Measurements from ENCODE around the gene MARS1.

The MARS1 gene

GRCh38 chr12:57518176-57518919 is 30.5 kb downstream of the MARS1 start:
- DNase-seq (ENCODE audit: low spot score) = no peak

DNA sequence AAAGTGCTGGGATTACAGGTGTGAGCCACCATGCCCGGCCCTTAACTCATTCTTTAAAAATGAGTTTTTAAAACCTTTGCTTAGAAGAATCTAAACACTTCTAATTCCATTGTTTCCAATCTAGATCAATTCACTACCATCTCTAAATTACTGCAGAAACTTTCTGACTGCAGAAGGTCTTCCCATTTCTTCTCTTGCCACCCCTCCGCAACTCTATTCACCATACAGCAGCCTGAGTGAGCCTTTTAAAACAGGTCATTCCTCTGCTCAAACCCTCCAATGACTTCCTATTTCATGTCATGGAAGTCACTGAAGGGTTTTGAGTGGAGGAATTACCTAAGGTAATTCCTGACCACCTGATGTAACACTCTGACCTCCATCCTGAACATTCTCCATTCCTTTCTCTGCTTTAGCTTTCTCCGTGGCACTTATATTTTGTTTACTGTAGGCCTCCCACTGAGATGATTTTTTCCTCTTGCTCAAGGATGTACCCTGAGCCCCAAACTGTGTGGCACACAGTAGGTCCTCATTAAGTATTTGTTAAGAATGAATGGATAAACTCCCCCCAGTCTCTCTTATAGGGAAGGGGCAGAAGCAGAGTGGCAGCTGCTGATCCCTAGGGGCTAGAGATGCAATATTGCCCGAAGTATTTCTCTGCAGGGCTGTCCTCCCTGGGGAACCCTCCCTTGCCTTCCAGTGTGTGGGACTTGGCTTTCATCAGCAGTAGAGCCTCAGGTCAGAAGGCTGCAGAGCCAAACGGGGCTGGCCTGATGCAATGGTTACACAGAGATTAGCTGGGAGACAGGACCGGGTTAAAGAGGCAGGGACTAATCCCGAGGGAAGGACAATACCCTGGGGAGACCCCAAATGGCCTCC is 31.3 kb downstream of the MARS1 start:
- DNase-seq (ENCODE audit: low spot score) = no peak

DNA sequence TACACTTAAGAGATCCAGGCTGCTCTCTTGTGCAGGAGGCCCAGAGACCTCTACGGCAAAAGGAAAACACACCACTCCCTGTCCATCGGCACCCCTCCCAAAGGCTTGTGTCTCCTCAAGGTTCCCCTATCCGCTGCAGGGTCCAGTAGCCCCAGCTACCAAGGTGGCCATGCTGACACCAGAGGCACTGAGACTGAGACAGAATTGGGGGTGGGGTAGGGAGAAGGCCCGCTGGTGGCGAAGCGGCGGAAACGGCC is 31.9 kb downstream of the MARS1 start:
- DNase-seq (ENCODE audit: low spot score) = no peak

DNA sequence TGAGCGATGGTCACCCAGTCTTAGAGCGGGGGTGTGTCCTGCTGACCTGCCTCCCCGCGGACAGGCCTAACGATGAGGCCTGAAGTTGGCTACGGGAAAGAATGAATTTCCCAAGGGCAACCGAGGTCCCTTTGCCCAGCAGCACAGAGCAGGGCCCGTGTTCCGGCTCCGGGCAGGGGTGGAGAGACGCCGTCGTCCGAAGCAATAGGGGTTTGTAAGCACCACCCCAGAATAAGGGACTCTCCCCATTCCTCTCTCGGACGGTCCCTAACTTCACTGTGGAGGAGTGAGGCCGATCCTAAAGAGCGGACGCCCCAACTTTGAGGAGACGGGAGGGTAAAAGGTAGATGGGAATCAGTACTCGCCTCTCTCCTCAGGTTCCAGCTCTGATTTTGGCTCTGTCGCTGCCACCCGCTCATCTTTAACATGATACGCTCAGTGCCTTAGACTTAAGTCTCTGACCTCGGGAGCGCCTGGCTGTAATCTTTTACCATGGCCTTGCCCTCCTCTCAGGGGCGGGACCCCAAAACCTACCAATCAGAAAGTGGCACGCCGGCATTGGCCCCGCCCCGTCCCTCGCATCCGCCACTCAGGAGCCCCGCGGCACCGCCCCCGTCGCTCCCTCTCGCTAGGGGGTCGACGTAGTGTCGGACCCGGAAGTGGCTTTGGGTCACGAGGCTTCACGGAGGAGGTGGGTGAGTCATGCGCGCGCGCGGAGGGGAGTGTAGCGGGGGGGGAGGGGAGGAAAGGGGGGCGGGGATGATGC is 32.4 kb downstream of the MARS1 start, which contains the start of gene DDIT3:
TSS of gene DDIT3 (minus strand) at position 462 of the 766 bp plus-strand sequence. CDS start 3,108 bp downstream, outside the sequence.
- peak; percentile 97 for DNase-seq (ENCODE audit: low spot score)

DNA sequence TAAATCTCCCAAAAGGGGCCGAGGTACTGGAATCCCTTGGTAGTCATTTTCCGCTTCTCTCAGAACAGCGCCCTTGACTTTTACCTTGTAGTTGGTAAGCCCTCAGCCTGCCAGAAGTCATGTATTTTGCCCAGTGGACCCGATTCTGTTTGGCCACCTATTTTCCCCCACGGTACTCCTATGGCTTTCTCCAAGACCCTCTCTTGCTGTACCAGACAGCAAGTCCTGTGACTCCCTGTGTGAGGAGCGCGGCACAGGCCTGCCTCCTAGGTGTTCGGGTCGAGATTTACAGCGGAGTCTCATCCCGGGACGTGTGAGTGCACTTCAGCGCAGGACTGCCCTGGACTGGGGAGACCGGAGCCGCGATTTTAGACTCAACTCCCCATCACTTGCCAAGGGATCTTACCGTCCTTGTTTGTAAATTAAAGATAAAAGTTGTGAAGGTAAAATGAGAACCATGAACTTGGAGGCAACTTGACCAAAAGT is 33.7 kb downstream of the MARS1 start:
- DNase-seq (ENCODE audit: low spot score) = no peak

GRCh38 chr12:57522011-57522886 is 34.4 kb downstream of the MARS1 start, which contains the start of gene MBD6:
Gene MBD6 (plus strand): TSS chr12:57522824. CDS start chr12:57524304, 1,480 bp downstream.
- peak; percentile 98 for DNase-seq (ENCODE audit: low spot score)

GRCh38 chr12:57522887-57523705 is 35.2 kb downstream of the MARS1 start:
- no peak for DNase-seq (ENCODE audit: low spot score)

GRCh38 chr12:57523706-57524614 is 36.1 kb downstream of the MARS1 start:
- DNase-seq (ENCODE audit: low spot score) = no peak

DNA sequence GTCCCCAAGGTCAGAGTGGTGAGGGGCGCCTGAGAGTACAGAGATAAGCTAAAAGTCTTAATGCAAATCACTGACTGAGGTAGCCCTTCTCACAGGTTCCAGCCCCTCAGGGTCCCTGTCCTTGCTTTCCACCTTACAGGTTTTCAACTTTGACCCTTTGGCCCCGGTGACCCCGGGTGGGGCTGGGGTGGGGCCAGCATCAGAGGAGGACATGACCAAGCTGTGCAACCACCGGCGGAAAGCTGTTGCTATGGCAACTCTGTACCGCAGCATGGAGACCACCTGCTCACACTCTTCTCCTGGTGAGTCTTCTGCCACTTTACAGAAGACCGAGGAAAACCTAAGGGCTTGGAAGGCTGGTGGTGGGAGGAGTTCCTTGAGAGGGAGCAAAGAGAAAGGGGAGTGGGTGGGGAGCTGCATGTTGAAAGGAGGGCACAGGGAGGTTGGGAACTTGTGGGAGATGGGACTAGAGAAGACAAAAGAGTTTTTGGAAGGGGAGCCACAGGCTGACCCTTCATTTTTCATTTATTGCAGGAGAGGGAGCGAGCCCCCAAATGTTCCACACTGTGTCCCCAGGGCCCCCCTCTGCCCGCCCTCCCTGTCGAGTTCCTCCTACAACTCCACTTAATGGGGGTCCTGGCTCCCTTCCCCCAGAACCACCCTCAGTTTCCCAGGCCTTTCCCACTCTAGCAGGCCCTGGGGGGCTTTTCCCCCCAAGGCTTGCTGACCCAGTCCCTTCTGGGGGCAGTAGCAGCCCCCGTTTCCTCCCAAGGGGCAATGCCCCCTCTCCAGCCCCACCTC is 37.1 kb downstream of the MARS1 start:
- DNase-seq (ENCODE audit: low spot score) = no peak

- DNase-seq (ENCODE audit: low spot score) = no peak
Observed at GRCh38 chr12:57525615-57526383, 37.9 kb downstream of the MARS1 start.

DNA sequence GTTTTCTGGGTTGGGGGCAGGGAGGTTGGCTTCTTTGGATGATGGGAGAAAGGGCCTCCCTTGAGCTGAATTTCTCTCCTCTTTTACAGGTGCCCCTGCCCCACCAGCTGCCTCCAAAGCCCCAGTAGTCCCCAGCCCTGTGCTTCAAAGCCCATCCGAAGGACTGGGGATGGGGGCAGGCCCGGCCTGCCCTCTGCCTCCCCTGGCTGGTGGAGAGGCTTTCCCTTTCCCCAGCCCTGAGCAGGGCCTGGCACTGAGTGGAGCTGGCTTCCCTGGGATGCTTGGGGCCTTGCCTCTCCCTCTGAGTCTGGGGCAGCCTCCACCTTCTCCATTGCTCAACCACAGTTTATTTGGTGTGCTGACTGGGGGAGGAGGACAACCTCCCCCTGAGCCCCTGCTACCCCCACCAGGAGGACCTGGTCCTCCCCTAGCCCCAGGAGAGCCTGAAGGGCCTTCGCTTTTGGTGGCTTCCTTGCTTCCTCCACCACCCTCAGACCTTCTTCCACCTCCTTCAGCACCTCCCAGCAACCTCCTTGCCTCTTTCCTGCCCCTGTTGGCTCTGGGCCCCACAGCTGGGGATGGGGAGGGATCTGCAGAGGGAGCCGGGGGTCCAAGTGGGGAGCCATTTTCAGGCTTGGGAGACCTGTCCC is 38.7 kb downstream of the MARS1 start:
- no peak for DNase-seq (ENCODE audit: low spot score)

GRCh38 chr12:57527184-57527583 is 39.3 kb downstream of the MARS1 start:
- DNase-seq (ENCODE audit: low spot score) = no peak

DNA sequence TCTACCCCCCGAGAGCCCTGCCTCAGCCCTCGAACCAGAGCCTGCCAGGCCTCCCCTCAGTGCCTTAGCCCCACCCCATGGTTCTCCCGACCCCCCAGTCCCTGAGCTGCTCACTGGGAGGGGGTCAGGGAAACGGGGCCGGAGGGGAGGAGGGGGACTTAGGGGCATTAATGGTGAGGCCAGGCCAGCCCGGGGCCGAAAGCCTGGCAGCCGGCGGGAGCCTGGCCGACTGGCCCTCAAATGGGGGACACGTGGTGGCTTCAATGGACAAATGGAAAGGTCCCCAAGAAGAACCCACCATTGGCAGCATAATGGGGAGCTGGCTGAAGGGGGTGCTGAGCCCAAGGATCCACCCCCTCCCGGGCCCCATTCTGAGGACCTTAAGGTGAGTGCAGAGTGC is 40.3 kb downstream of the MARS1 start:
- no peak for DNase-seq (ENCODE audit: low spot score)

GRCh38 chr12:57528831-57529555 is 41.1 kb downstream of the MARS1 start:
- DNase-seq (ENCODE audit: low spot score) = no peak

- no peak for DNase-seq (ENCODE audit: low spot score)
Observed at GRCh38 chr12:57529831-57530230, 42.0 kb downstream of the MARS1 start.

DNA sequence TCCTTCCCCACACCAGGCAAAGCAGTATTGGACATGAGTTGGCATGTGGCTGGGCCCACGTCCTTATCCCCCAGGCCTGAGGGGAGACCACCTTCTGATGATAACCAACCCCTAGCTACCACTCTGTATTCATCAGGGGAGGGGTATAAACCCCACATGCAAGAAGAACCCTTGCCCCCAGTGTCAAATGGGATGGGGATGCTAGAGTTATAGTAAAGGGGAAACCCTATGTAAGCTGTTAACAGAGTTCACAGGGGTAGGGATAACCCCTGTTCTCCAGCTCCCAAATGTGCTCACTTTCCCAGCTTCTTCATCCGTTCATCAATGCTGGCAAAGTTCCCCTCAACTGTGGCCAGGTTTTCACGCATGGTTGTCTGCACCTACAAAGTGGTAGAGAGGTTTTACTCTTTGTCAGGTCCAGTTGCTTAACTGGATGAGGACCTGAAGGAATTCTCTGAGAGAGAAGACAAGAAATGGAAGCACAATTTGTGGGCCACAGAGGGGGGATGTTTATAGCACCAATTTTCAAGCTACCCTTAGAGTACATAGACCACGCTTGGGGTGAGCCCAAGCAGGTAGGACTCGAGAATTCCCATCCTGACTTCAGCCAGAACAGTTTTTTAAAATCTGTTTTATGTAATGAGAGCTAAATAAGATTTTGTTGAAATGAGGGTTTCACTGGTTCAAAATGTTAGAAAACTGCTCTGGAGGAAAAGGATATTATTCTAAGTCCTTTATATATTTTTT is 42.7 kb downstream of the MARS1 start:
- DNase-seq (ENCODE audit: low spot score) = no peak

All from AG08395 (cell line).